ENCODE results near the gene RASA3.

The RASA3 gene

GRCh38 chr13:114062341-114062740, 70.1 kb downstream of the RASA3 start:
- peak overlapping the region; percentile 78 to 100 (median 94) for H3K4me2 ChIP-seq
- no peaks in the 10 kb centered on the region for H3K9me3 ChIP-seq (replicated peaks in 1 of 11)
- H3K36me3 ChIP-seq: peaks cover 0 to 19% (median 0%) of the 10 kb centered on the region in 11 experiments; a peak in 2 of 22 replicates
- peak overlapping the region in 10 of 11 experiments; percentile 25 to 100 (median 99); a peak in 20 of 22 replicates for H3K27ac ChIP-seq
- peak overlapping the region; percentile 16 to 93 (median 79); a peak in 20 of 22 replicates for H3K9ac ChIP-seq
- TF ChIP-seq Cebpa-rat (IDR thresholded peaks at IDR 0.05): no peak
- peaks cover 0 to 80% (median 8%) of the 10 kb centered on the region in 11 experiments; a peak in 9 of 22 replicates for H4K20me1 ChIP-seq
- H3K4me3 ChIP-seq: peak overlapping the region in 7 of 10 experiments; percentile 29 to 46 (median 39); a peak in 9 of 20 replicates
- H3K27me3 ChIP-seq: no peaks in the 10 kb centered on the region
- peaks cover 92 to 100% (median 95%) of the 10 kb centered on the region in 10 experiments for H3K4me1 ChIP-seq

DNA sequence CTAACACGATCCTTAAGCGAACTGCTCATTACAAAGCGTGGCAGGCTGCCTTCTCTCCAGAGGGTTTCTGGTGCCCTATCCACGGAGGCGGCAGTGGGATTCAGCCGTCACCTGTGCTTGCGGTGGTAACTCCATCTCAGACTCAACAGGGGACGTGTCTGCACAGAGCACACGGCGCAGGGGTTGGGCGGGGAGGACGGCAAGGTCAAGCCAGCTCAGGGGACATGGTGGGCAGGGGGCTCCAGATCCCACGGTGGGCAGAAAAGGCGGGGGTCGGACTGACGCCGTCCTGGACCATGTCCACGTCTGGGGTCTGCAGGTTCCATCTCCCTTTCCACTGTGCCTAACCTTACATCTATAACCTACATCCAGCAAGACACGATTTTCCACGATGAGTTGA, 70.7 kb downstream of the RASA3 start:
- TF ChIP-seq Cebpa-rat (IDR thresholded peaks at IDR 0.05): no peak
- Histone ChIP-seq H3K36me3 (peaks cover 0 to 19% (median 0%) of the 10 kb centered on the region in 11 experiments; a peak in 2 of 22 replicates), H3K4me2 (peak overlapping the region; percentile 44 to 100 (median 94)), H3K9ac (peak overlapping the region in 7 of 11 experiments; percentile 68 to 83 (median 78); a peak in 12 of 22 replicates), H3K9me3 (replicated peaks in 1 of 11) (no peaks in the 10 kb centered on the region), H3K4me3 (no peak overlapping the region), H3K27ac (peak overlapping the region in 9 of 11 experiments; percentile 91 to 100 (median 99); a peak in 18 of 22 replicates), H3K27me3 (no peaks in the 10 kb centered on the region), H4K20me1 (peaks cover 0 to 80% (median 8%) of the 10 kb centered on the region in 11 experiments; a peak in 9 of 22 replicates), H3K4me1 (peaks cover 93 to 100% (median 96%) of the 10 kb centered on the region in 10 experiments)

DNA sequence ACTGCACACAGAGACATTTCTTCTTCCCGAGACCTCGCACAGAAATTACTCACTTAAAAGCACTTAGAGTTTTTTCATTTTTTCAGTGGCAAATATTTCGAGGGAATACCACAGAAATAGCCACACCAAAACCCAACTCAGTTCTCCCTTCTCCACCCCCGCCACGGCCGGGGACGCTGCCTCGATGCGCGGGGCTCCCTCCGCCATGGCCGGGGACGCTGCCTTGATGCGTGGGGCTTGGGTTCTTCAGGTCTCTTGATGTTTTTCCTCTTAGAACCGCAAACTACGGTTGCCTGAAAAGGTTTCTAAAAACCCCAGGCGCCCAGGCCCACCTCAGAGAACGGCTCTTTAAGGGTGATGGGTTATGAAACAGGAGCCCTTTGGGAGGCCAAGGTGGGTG, 71.4 kb downstream of the RASA3 start:
- TF ChIP-seq Cebpa-rat (IDR thresholded peaks at IDR 0.05): no peak
- H3K27ac ChIP-seq: peak overlapping the region in 10 of 11 experiments; percentile 42 to 100 (median 95); a peak in 20 of 22 replicates
- H3K4me1 ChIP-seq: peaks cover 93 to 100% (median 96%) of the 10 kb centered on the region in 10 experiments
- no peaks in the 10 kb centered on the region for H3K9me3 ChIP-seq (replicated peaks in 1 of 11)
- peak overlapping the region in 8 of 10 experiments; percentile 6 to 50 (median 31); a peak in 7 of 20 replicates for H3K4me3 ChIP-seq
- peak overlapping the region; percentile 52 to 83 (median 75); a peak in 21 of 22 replicates for H3K9ac ChIP-seq
- peaks cover 0 to 80% (median 8%) of the 10 kb centered on the region in 11 experiments; a peak in 9 of 22 replicates for H4K20me1 ChIP-seq
- peaks cover 0 to 23% (median 4%) of the 10 kb centered on the region in 11 experiments; a peak in 10 of 22 replicates for H3K36me3 ChIP-seq
- H3K27me3 ChIP-seq: no peaks in the 10 kb centered on the region
- peak overlapping the region; percentile 86 to 100 (median 94) for H3K4me2 ChIP-seq

GRCh38 chr13:114059946-114060860, 72.2 kb downstream of the RASA3 start:
- peaks cover 0 to 81% (median 15%) of the 10 kb centered on the region in 11 experiments; a peak in 11 of 22 replicates for H4K20me1 ChIP-seq

DNA sequence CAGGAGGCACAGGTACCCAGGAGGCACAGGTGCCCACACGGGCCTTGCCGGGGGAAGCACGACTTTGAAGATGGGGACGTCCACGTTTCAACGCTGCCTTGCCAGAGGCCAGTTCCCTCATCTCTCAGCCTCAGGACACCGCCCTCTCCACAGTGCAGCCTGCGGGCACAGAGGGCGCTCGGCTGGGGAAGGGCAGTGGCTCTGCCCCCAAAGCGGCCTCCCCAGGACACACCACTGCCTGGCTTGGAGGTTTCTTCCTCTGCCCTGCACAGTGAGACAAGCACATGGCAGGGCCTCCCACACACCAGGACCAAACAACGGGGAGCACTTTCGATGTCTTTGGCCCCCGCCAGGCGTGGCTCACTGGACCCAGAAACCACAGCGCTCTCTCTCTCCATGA, 73.0 kb downstream of the RASA3 start:
- H3K9ac ChIP-seq: peak overlapping the region in 8 of 11 experiments; percentile 73 to 83 (median 78); a peak in 14 of 22 replicates
- H3K9me3 ChIP-seq (replicated peaks in 1 of 11): no peaks in the 10 kb centered on the region
- H3K4me1 ChIP-seq: peaks cover 94 to 100% (median 98%) of the 10 kb centered on the region in 10 experiments
- peaks cover 5 to 38% (median 20%) of the 10 kb centered on the region in 11 experiments; a peak in 19 of 22 replicates for H3K36me3 ChIP-seq
- no peak for TF ChIP-seq Cebpa-rat (IDR thresholded peaks at IDR 0.05)
- peak overlapping the region in 2 of 10 experiments; percentile 39 to 44; a peak in 1 of 20 replicates for H3K4me3 ChIP-seq
- peak overlapping the region in 9 of 11 experiments; percentile 79 to 100 (median 99); a peak in 18 of 22 replicates for H3K27ac ChIP-seq
- H3K4me2 ChIP-seq: peak overlapping the region; percentile 86 to 100 (median 94)
- H3K27me3 ChIP-seq: no peaks in the 10 kb centered on the region
- peaks cover 0 to 83% (median 23%) of the 10 kb centered on the region in 11 experiments; a peak in 11 of 22 replicates for H4K20me1 ChIP-seq

More at GRCh38 chr13:114059946-114060860, 72.2 kb downstream of the RASA3 start:
- Histone ChIP-seq H3K4me1 (peaks cover 95 to 100% (median 97%) of the 10 kb centered on the region in 10 experiments), H3K27ac (peak overlapping the region in 10 of 11 experiments; percentile 42 to 100 (median 95); a peak in 20 of 22 replicates), H3K27me3 (no peaks in the 10 kb centered on the region), H3K9ac (peak overlapping the region; percentile 52 to 83 (median 75); a peak in 21 of 22 replicates), H3K4me3 (peak overlapping the region in 8 of 10 experiments; percentile 6 to 50 (median 31); a peak in 9 of 20 replicates), H3K36me3 (peaks cover under 1 to 32% (median 12%) of the 10 kb centered on the region in 11 experiments; a peak in 18 of 22 replicates), H3K9me3 (replicated peaks in 1 of 11) (no peaks in the 10 kb centered on the region), H3K4me2 (peak overlapping the region; percentile 86 to 100 (median 94))
- TF ChIP-seq Cebpa-rat (IDR thresholded peaks at IDR 0.05): no peak

DNA sequence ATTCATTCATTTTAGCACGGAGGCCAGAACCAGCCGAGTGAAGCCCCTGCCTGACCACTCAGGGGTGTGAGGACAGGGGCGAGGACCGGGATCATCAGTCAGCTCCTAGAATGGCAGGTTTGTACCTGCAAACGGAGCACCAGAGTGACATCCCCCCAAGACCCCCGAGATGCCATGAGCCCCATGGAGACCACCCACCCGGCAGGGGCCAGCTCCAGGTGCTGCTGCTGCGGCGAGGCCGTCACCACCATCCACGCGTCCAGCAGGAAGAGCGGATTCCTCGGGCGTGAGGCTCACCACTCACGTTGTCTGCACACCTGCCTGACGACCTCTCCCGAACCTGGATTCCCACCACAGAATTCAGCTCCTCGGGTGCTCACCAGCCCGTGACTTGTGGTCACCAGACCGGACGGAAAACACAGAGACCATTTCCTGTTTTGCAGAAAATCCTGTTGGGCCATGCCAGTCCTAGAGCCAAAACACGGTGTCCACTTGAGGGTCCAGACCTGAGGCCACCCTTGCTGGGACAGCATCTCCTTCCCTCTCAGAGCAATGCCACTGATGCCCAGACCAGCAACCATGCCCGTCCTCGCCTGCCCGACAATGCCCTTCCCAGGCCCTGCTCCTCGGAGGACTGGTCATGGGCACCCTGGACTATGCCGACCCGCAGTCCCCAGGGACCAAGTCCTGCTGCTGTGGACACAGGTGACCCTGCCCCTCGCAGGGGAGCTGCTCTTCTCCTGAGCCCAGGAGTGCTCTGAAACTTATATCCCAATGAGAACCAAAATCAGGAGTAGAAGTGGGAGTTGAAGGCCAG, 74.2 kb downstream of the RASA3 start:
- H3K36me3 ChIP-seq: peaks cover 5 to 38% (median 21%) of the 10 kb centered on the region in 11 experiments; a peak in 19 of 22 replicates
- H3K9ac ChIP-seq: peak overlapping the region in 9 of 11 experiments; percentile 59 to 83 (median 70); a peak in 17 of 22 replicates
- peak overlapping the region; percentile 86 to 100 (median 94) for H3K4me2 ChIP-seq
- peaks cover 0 to 94% (median 31%) of the 10 kb centered on the region in 11 experiments; a peak in 13 of 22 replicates for H4K20me1 ChIP-seq
- no peaks in the 10 kb centered on the region for H3K9me3 ChIP-seq (replicated peaks in 1 of 11)
- peaks cover 88 to 100% (median 98%) of the 10 kb centered on the region in 10 experiments for H3K4me1 ChIP-seq
- peak overlapping the region in 8 of 10 experiments; percentile 7 to 58 (median 38); a peak in 11 of 20 replicates for H3K4me3 ChIP-seq
- H3K27ac ChIP-seq: peak overlapping the region in 9 of 11 experiments; percentile 46 to 100 (median 91); a peak in 19 of 22 replicates
- no peaks in the 10 kb centered on the region for H3K27me3 ChIP-seq
- no peak for TF ChIP-seq Cebpa-rat (IDR thresholded peaks at IDR 0.05)

GRCh38 chr13:114057166-114058050, 75.0 kb downstream of the RASA3 start:
- H3K9me3 ChIP-seq (replicated peaks in 1 of 11): no peaks in the 10 kb centered on the region
- H3K27ac ChIP-seq: peak overlapping the region in 9 of 11 experiments; percentile 46 to 100 (median 91); a peak in 19 of 22 replicates
- no peaks in the 10 kb centered on the region for H3K27me3 ChIP-seq
- peak overlapping the region in 9 of 10 experiments; percentile 7 to 58 (median 34); a peak in 14 of 20 replicates for H3K4me3 ChIP-seq
- H4K20me1 ChIP-seq: peaks cover 0 to 96% (median 39%) of the 10 kb centered on the region in 11 experiments; a peak in 13 of 22 replicates
- no peak for TF ChIP-seq Cebpa-rat (IDR thresholded peaks at IDR 0.05)
- H3K4me2 ChIP-seq: peak overlapping the region; percentile 86 to 100 (median 94)
- H3K36me3 ChIP-seq: peaks cover 5 to 38% (median 21%) of the 10 kb centered on the region in 11 experiments; a peak in 19 of 22 replicates
- peaks cover 90 to 100% (median 100%) of the 10 kb centered on the region in 10 experiments for H3K4me1 ChIP-seq
- peak overlapping the region; percentile 12 to 83 (median 69); a peak in 20 of 22 replicates for H3K9ac ChIP-seq

All from BLaER1 treated with 17β-estradiol and CSF1 and Interleukin-3, amounts not matched to agents 10 nM and 100 nM (cell line).